NB4 (cell line): ENCODE results near the gene FRS2.

Source experiments
- DNase-seq: peaks from one replicate; pipeline ENCODE4 v3.0.0; 2010; ENCODE audit warnings: low read depth
- H3K4me3 ChIP-seq: one replicate; pipeline ENCODE4 v1.5.1; 2011; ENCODE audit warnings: mild to moderate bottlenecking, low read depth, low read length, moderate library complexity
- CTCF ChIP-seq: IDR thresholded peaks from one replicate; pipeline ENCODE4 v1.5.1; 2012; ENCODE audit warnings: low read depth, low read length
- MAX ChIP-seq: IDR thresholded peaks from 2 replicates; pipeline ENCODE4 v1.6.1; 2011; ENCODE audit warnings: low read depth, low read length
- MYC ChIP-seq: IDR thresholded peaks from 2 replicates; pipeline ENCODE4 v1.6.1; 2011; ENCODE audit warnings: low read depth, low read length
- POLR2A ChIP-seq: IDR thresholded peaks from 2 replicates; pipeline ENCODE4 v1.6.1; 2011; ENCODE audit warnings: mild to moderate bottlenecking; ENCODE audit not compliant: insufficient read length; ENCODE audit errors: extremely low read depth

Gene FRS2

GRCh38 chr12:69544087-69544486 is 73.9 kb downstream of the FRS2 start:
- no peak overlapping the region for H3K4me3 ChIP-seq
- TF ChIP-seq CTCF = no peak
- no peak for TF ChIP-seq MYC
- no peak for DNase-seq

GRCh38 chr12:69545081-69545480 is 74.9 kb downstream of the FRS2 start:
- no peak overlapping the region for H3K4me3 ChIP-seq
- DNase-seq = no peak
- TF ChIP-seq CTCF (no peak), MYC (no peak), MAX (no peak), POLR2A (no peak)

- no peak overlapping the region for H3K4me3 ChIP-seq
- no peak for DNase-seq
- TF ChIP-seq CTCF (no peak), MYC (no peak), POLR2A (no peak), MAX (no peak)
Measured at GRCh38 chr12:69546693-69547438, 76.7 kb downstream of the FRS2 start.

GRCh38 chr12:69548687-69549086 is 78.5 kb downstream of the FRS2 start:
- no peak overlapping the region for H3K4me3 ChIP-seq
- DNase-seq = no peak
- no peak for TF ChIP-seq CTCF
- no peak for TF ChIP-seq MYC
- TF ChIP-seq POLR2A = no peak
- no peak for TF ChIP-seq MAX

GRCh38 chr12:69550569-69551350 is 80.6 kb downstream of the FRS2 start:
- TF ChIP-seq MYC = no peak
- TF ChIP-seq POLR2A = no peak
- no peak for TF ChIP-seq CTCF
- TF ChIP-seq MAX = no peak
- no peak for DNase-seq

More at GRCh38 chr12:69550569-69551350, 80.6 kb downstream of the FRS2 start:
- H3K4me3 ChIP-seq = no peak overlapping the region
